Keratinocyte (primary cell): ENCODE measurements around the gene EIF2D. TPM values are rescaled to one million over a fixed set of nuclear protein-coding genes. Genes with fewer than 3 reads are reported as not detected.

ENCODE experiments used
- DNase-seq: peaks from one replicate; pipeline ENCODE4 v3.0.0-alpha.2; 2011; ENCODE audit warnings: low read depth, missing footprints, low spot score
- FAIRE-seq: peaks from 2 replicates; lab custom pipeline; 2011; peaks lifted over from hg19 to GRCh38; lab: Jason Lieb, UNC
- H2AFZ ChIP-seq: 2 replicates; pipeline ENCODE4 v1.6.0; 2012; ENCODE audit warnings: low read length, control low read depth, inconsistent platforms; ENCODE audit not compliant: control insufficient read depth
- H3K27ac ChIP-seq: 2 replicates; pipeline ENCODE4 v1.5.1; 2011; ENCODE audit warnings: low read length; ENCODE audit not compliant: control insufficient read depth, insufficient read depth
- H3K27me3 ChIP-seq: 3 replicates; pipeline ENCODE4 v1.6.0; 2011; ENCODE audit warnings: low read length; ENCODE audit not compliant: control insufficient read depth, insufficient read depth; ENCODE audit errors: extremely low read depth
- H3K36me3 ChIP-seq, 2 experiments: 2 replicates in 1 of 2; 3 replicates in 1 of 2; pipeline ENCODE4 v1.5.1; 2011; ENCODE audit warnings: low read length in 2 of 2, mild to moderate bottlenecking in 1 of 2; ENCODE audit not compliant: control insufficient read depth in 2 of 2, insufficient read depth in 2 of 2; ENCODE audit errors: extremely low read depth in 1 of 2
- H3K4me1 ChIP-seq: 3 replicates; pipeline ENCODE4 v1.5.1; 2011; ENCODE audit warnings: low read length; ENCODE audit not compliant: control insufficient read depth, insufficient read depth; ENCODE audit errors: extremely low read depth
- H3K4me2 ChIP-seq: 3 replicates; pipeline ENCODE4 v1.6.0; 2011; ENCODE audit warnings: low read depth, low read length; ENCODE audit not compliant: control insufficient read depth, insufficient read depth; ENCODE audit errors: extremely low read depth
- H3K4me3 ChIP-seq, 3 experiments: fragments of 200-600 bp in 1 of 3; sonication (generic) in 1 of 3; 2 replicates in 2 of 3; 3 replicates in 1 of 3; pipeline ENCODE4 v1.5.1; 2011 to 2016; ENCODE audit warnings: low read length in 3 of 3, mild to moderate bottlenecking in 3 of 3, control low read depth in 2 of 3, inconsistent platforms in 1 of 3, low read depth in 1 of 3, mixed read lengths in 1 of 3, mixed run types in 1 of 3, moderate library complexity in 1 of 3; ENCODE audit not compliant: control insufficient read depth in 2 of 3, insufficient read depth in 2 of 3; ENCODE audit errors: extremely low read depth in 1 of 3
- H3K79me2 ChIP-seq: 2 replicates; pipeline ENCODE4 v1.6.0; 2012; ENCODE audit warnings: low read length; ENCODE audit not compliant: control insufficient read depth, insufficient read depth
- H3K9ac ChIP-seq: 3 replicates; pipeline ENCODE4 v1.6.0; 2011; ENCODE audit warnings: low read length; ENCODE audit not compliant: control insufficient read depth, insufficient read depth; ENCODE audit errors: extremely low read depth
- H3K9me1 ChIP-seq: 3 replicates; pipeline ENCODE4 v1.6.0; 2011; ENCODE audit warnings: low read length; ENCODE audit not compliant: control insufficient read depth, insufficient read depth; ENCODE audit errors: extremely low read depth
- H3K9me3 ChIP-seq: 2 replicates; pipeline ENCODE4 v1.5.1; 2012; ENCODE audit warnings: low read depth, low read length; ENCODE audit not compliant: control insufficient read depth
- H4K20me1 ChIP-seq: 3 replicates; pipeline ENCODE4 v1.6.0; 2011; ENCODE audit warnings: low read length; ENCODE audit not compliant: control insufficient read depth, insufficient read depth; ENCODE audit errors: extremely low read depth
- EZH2 ChIP-seq: IDR thresholded peaks from one replicate; pipeline ENCODE4 v1.6.1; 2012; ENCODE audit warnings: inconsistent platforms, mild to moderate bottlenecking, low read length, moderate library complexity
- dilution Hi-C: fragments of 300-500 bp; cut with MboI; formaldehyde crosslinking; loops from one replicate; pipeline ENCODE4 v1.7.0; 2020; ENCODE audit warnings: low sequenced_read_pairs; ENCODE audit not compliant: extremely low pct_ligation_motif_present
- polyA plus RNA-seq, 5 experiments: library from polyadenylated mRNA; depleted of rRNA in 3 of 5; stranded (reverse) in 3 of 5; stranded (forward) in 1 of 5; unstranded in 1 of 5; fragments of >200 nt; gene quantifications; 1 replicate in 1 of 5; 2 replicates in 3 of 5; 3 replicates in 1 of 5; pipeline versions ENCODE4 v1.2.1 to v1.2.3, GENCODE V29; 2011 to 2012; ENCODE audit warnings: missing spikeins in 2 of 5, low read depth in 1 of 5, low replicate concordance in 1 of 5
- TF ChIP-seq, protein P1 (sequence below), 3 experiments: IDR thresholded peaks in 1 of 3; conservative IDR thresholded peaks in 1 of 3; optimal IDR thresholded peaks in 1 of 3; 2 replicates in 2 of 3; 3 replicates in 1 of 3; pipeline versions ENCODE3 to v1.5.1; 2011; ENCODE audit warnings: low read length in 3 of 3, mild to moderate bottlenecking in 3 of 3, moderate library complexity in 2 of 3, control low read depth in 1 of 3, inconsistent platforms in 1 of 3; ENCODE audit not compliant: insufficient read depth in 2 of 3; ENCODE audit errors: extremely low read depth in 1 of 3

The EIF2D gene
- polyA plus RNA-seq, 1 donor (not counting 4 experiments of a cell fraction or from before 2014, with no cell fraction given) = 60.6 TPM

- FAIRE-seq (no peak), DNase-seq (no peak)
- no peaks in the 10 kb centered on the region for H3K79me2 ChIP-seq
- H3K9me1 ChIP-seq = no peaks in the 10 kb centered on the region
- dilution Hi-C loops = no loop called here
- H3K4me1 ChIP-seq = peaks cover 55% of the 10 kb centered on the region
- no peaks in the 10 kb centered on the region for H3K27me3 ChIP-seq
- no peaks in the 10 kb centered on the region for H3K9me3 ChIP-seq
- no peaks in the 10 kb centered on the region for H4K20me1 ChIP-seq
- H3K9ac ChIP-seq = no peak overlapping the region
- H3K4me2 ChIP-seq = no peak overlapping the region
- no peak overlapping the region for H2AFZ ChIP-seq
- TF ChIP-seq, protein P1, sequence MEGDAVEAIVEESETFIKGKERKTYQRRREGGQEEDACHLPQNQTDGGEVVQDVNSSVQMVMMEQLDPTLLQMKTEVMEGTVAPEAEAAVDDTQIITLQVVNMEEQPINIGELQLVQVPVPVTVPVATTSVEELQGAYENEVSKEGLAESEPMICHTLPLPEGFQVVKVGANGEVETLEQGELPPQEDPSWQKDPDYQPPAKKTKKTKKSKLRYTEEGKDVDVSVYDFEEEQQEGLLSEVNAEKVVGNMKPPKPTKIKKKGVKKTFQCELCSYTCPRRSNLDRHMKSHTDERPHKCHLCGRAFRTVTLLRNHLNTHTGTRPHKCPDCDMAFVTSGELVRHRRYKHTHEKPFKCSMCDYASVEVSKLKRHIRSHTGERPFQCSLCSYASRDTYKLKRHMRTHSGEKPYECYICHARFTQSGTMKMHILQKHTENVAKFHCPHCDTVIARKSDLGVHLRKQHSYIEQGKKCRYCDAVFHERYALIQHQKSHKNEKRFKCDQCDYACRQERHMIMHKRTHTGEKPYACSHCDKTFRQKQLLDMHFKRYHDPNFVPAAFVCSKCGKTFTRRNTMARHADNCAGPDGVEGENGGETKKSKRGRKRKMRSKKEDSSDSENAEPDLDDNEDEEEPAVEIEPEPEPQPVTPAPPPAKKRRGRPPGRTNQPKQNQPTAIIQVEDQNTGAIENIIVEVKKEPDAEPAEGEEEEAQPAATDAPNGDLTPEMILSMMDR (optimal IDR thresholded peaks at IDR 0.05 in 1 of 3, IDR thresholded peaks at IDR 0.05 in 1 of 3, conservative IDR thresholded peaks at IDR 0.05 in 1 of 3; ENCODE audit: extremely low read depth in 1 of 3, insufficient read depth in 2 of 3, low read length in 3 of 3) = no peak
- TF ChIP-seq EZH2 = no peak
- H3K4me3 ChIP-seq = no peak overlapping the region
- H3K36me3 ChIP-seq = peaks cover 6 to 7% of the 10 kb centered on the region in 2 experiments
- no peak overlapping the region for H3K27ac ChIP-seq
These were observed 23.8 kb downstream of the EIF2D start for GRCh38 chr1:206588492-206588891.

GRCh38 chr1:206587904-206588303 lies 24.4 kb downstream of the EIF2D start:
- Histone ChIP-seq H3K79me2 (no peaks in the 10 kb centered on the region), H3K27me3 (no peaks in the 10 kb centered on the region), H3K36me3 (peaks cover 6 to 7% of the 10 kb centered on the region in 2 experiments), H3K4me2 (no peak overlapping the region), H3K9me3 (no peaks in the 10 kb centered on the region), H2AFZ (no peak overlapping the region), H3K9ac (no peak overlapping the region), H3K9me1 (no peaks in the 10 kb centered on the region), H3K4me3 (no peak overlapping the region), H3K4me1 (peaks cover 55% of the 10 kb centered on the region), H4K20me1 (no peaks in the 10 kb centered on the region), H3K27ac (no peak overlapping the region)
- DNase-seq (no peak), FAIRE-seq (no peak)
- dilution Hi-C loops = no loop called here
- TF ChIP-seq, protein P1 (optimal IDR thresholded peaks at IDR 0.05 in 1 of 3, IDR thresholded peaks at IDR 0.05 in 1 of 3, conservative IDR thresholded peaks at IDR 0.05 in 1 of 3; ENCODE audit: extremely low read depth in 1 of 3, insufficient read depth in 2 of 3, low read length in 3 of 3) = no peak
- no peak for TF ChIP-seq EZH2
